ENCODE measurements around the gene ISG20L2.

Gene ISG20L2

GRCh38 chr1:156681196-156681960 is 47.2 kb downstream of the ISG20L2 start:
- H3K27me3 ChIP-seq (ENCODE audit: control insufficient read depth, low read length): peaks cover 60% of the 10 kb centered on the region
- no peaks in the 10 kb centered on the region for H3K36me3 ChIP-seq (ENCODE audit: control insufficient read depth, low read length)
- no peaks in the 10 kb centered on the region for H3K79me2 ChIP-seq (ENCODE audit: control insufficient read depth, low read length)
- H3K9me3 ChIP-seq (ENCODE audit: control insufficient read depth, insufficient read depth, low read length): no peaks in the 10 kb centered on the region
- H3K27ac ChIP-seq (ENCODE audit: low read depth, low read length): no peak overlapping the region
- H4K20me1 ChIP-seq (ENCODE audit: control insufficient read depth, insufficient read depth, low read depth, low read length): no peaks in the 10 kb centered on the region
- H3K4me2 ChIP-seq (ENCODE audit: low read length): no peak overlapping the region
- H3K9me2 ChIP-seq (replicated peaks; ENCODE audit: control insufficient read depth, low read length): no peaks in the 10 kb centered on the region
- H3K4me1 ChIP-seq (ENCODE audit: control insufficient read depth, low read length): peaks cover 28% of the 10 kb centered on the region
- TF ChIP-seq, protein P1, sequence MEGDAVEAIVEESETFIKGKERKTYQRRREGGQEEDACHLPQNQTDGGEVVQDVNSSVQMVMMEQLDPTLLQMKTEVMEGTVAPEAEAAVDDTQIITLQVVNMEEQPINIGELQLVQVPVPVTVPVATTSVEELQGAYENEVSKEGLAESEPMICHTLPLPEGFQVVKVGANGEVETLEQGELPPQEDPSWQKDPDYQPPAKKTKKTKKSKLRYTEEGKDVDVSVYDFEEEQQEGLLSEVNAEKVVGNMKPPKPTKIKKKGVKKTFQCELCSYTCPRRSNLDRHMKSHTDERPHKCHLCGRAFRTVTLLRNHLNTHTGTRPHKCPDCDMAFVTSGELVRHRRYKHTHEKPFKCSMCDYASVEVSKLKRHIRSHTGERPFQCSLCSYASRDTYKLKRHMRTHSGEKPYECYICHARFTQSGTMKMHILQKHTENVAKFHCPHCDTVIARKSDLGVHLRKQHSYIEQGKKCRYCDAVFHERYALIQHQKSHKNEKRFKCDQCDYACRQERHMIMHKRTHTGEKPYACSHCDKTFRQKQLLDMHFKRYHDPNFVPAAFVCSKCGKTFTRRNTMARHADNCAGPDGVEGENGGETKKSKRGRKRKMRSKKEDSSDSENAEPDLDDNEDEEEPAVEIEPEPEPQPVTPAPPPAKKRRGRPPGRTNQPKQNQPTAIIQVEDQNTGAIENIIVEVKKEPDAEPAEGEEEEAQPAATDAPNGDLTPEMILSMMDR (IDR thresholded peaks at IDR 0.05; ENCODE audit: low read depth, low read length, poor library complexity, severe bottlenecking): no peak
- TF ChIP-seq EZH2phosphoT487 (IDR thresholded peaks at IDR 0.05; ENCODE audit: borderline replicate concordance, low read length): no peak
- H3K4me3 ChIP-seq (ENCODE audit: low read length): no peak overlapping the region
- 0 out of 2 replicates have a peak, but pooled peaks cover 3% of the 10 kb centered on the region for H3F3A ChIP-seq (ENCODE audit: control insufficient read depth, insufficient read depth)

DNA sequence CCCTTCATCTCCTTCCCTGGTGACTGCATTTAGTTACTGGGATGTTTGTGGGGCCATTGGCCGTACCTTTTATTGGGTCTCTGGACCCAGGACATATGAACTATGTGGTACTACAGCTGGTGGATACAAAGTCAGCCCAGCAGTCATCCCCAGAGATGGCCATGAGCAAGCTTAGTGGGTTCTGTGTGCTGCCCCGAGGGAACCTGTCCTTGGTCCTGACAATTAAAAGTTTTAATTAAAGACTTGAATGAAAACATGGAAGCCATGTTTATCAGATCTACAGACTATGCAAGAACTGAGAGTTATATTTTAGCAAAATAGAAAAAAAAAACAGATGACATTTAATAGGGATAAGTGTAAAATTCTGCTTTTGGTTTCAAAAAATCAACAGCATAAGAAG is 48.5 kb downstream of the ISG20L2 start:
- peaks cover 72% of the 10 kb centered on the region for H3K27me3 ChIP-seq (ENCODE audit: control insufficient read depth, low read length)
- peaks cover 28% of the 10 kb centered on the region for H3K4me1 ChIP-seq (ENCODE audit: control insufficient read depth, low read length)
- H3K4me2 ChIP-seq (ENCODE audit: low read length): no peak overlapping the region
- H3K36me3 ChIP-seq (ENCODE audit: control insufficient read depth, low read length): no peaks in the 10 kb centered on the region
- no peaks in the 10 kb centered on the region for H3K9me3 ChIP-seq (ENCODE audit: control insufficient read depth, insufficient read depth, low read length)
- H3K27ac ChIP-seq (ENCODE audit: low read depth, low read length): no peak overlapping the region
- H3K79me2 ChIP-seq (ENCODE audit: control insufficient read depth, low read length): no peaks in the 10 kb centered on the region
- H3F3A ChIP-seq (ENCODE audit: control insufficient read depth, insufficient read depth): 0 out of 2 replicates have a peak, but pooled peaks cover 3% of the 10 kb centered on the region
- TF ChIP-seq, protein P1 (IDR thresholded peaks at IDR 0.05; ENCODE audit: low read depth, low read length, poor library complexity, severe bottlenecking): no peak
- no peak for TF ChIP-seq EZH2phosphoT487 (IDR thresholded peaks at IDR 0.05; ENCODE audit: borderline replicate concordance, low read length)
- H4K20me1 ChIP-seq (ENCODE audit: control insufficient read depth, insufficient read depth, low read depth, low read length): no peaks in the 10 kb centered on the region
- H3K4me3 ChIP-seq (ENCODE audit: low read length): no peak overlapping the region
- no peaks in the 10 kb centered on the region for H3K9me2 ChIP-seq (replicated peaks; ENCODE audit: control insufficient read depth, low read length)

DNA sequence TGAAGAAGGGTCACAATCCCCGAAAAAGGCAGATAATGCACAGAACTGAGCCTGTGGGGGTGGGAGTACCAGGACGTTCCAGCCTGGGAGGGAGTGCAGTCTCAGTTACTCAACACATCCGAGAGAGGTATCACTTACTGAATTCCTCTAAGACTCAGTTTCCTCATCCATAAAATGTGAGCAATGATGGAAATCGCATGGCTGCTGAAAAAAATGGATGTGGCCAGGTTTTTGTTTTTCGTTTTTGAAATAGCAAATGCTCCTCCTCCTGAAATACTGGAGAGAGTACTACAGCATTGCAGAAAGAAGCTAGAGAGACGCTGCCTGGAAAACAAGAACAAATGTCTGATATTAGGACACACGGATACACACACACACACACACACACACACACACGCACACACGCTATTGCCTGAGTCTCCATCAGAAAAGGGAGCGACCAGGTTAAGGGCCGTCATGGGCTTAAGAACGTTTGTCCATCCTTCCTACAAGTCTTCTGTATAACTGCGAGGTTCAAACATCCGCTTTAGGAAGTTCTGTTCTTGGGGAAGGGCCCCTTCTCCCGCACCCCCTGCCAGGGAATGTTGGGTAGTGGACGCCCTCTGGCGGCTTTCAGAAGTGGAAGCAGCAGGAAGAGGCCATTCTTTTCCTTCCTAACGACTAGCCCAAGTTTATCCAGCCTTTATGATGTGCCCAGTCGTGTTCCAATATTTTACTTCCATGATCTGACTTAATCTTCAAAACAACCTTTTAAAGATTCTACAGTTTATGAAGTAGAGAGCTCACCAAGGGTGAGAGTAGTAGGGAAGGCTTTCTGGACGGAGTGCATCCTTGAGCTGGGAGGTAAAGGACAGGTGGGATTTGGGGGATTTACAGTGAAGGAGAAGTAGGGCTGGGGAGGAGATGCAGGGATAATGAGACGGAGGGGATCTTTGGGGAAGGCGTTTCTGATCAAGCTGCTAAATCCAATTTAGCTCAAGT is 50.7 kb downstream of the ISG20L2 start:
- Histone ChIP-seq H4K20me1 (ENCODE audit: control insufficient read depth, insufficient read depth, low read depth, low read length) (no peaks in the 10 kb centered on the region), H3K27ac (ENCODE audit: low read depth, low read length) (no peak overlapping the region), H3K4me2 (ENCODE audit: low read length) (peak overlapping the region; percentile 13; the same call in 1 of the 2 replicates), H3K4me1 (ENCODE audit: control insufficient read depth, low read length) (peaks cover 19% of the 10 kb centered on the region), H3K79me2 (ENCODE audit: control insufficient read depth, low read length) (no peaks in the 10 kb centered on the region), H3K9me2 (replicated peaks; ENCODE audit: control insufficient read depth, low read length) (no peaks in the 10 kb centered on the region), H3K4me3 (ENCODE audit: low read length) (no peak overlapping the region), H3K36me3 (ENCODE audit: control insufficient read depth, low read length) (no peaks in the 10 kb centered on the region), H3F3A (ENCODE audit: control insufficient read depth, insufficient read depth) (0 out of 2 replicates have a peak, but pooled peaks cover 3% of the 10 kb centered on the region), H3K9me3 (ENCODE audit: control insufficient read depth, insufficient read depth, low read length) (no peaks in the 10 kb centered on the region), H3K27me3 (ENCODE audit: control insufficient read depth, low read length) (peaks cover 75% of the 10 kb centered on the region)
- TF ChIP-seq, protein P1 (IDR thresholded peaks at IDR 0.05; ENCODE audit: low read depth, low read length, poor library complexity, severe bottlenecking): peak; percentile 95
- TF ChIP-seq EZH2phosphoT487 (IDR thresholded peaks at IDR 0.05; ENCODE audit: borderline replicate concordance, low read length): 0 out of 2 replicates have a peak, but pooled peaks have one; percentile 49
